ENCODE measurements around the gene TMEM61.

Gene TMEM61

DNA sequence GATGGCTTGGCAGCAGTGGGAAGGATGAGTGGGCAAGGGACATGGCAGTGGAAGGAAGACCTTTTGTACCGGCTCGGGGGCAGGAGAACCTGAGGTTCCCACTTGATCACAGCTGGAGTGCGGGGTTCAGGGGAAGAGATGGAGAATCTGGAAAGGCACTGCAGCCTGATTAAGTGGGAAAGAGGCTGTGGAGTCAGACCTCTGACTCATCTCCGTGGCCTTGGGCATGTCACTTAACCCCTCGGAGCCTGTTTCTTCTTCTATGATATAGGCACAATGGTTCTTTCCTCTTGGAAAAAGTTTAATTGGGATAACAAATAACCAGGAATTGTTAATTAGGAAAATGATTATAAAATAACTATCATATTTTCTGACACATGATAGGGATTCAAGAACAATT is 13.1 kb upstream of the TMEM61 start:
- H3K9me3 ChIP-seq, result no peaks in the 10 kb centered on the region

DNA sequence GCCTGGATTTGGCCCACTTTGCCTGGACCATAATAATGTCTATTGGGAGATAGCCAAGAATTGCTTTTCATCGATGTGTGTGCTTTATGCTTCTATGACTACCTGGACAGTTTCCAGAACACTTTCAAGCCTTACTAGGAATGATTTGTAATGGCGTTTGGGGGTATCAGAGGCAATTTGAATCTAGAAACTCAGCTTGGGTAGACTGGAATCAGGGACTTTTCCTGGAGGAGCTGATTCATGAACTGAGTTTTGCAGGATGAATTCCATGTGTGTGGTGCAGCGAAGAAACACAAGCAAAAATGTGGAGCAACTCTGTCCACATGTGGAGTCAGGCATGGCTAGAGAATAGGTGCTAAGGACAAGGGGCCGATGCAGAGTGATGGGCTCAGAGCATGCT is 11.9 kb upstream of the TMEM61 start:
- Histone ChIP-seq H3K4me3 (ENCODE audit: low read depth, low read length) (no peak overlapping the region), H3K27me3 (no peaks in the 10 kb centered on the region), H3K9me3 (no peaks in the 10 kb centered on the region), H3K4me1 (no peaks in the 10 kb centered on the region), H3K36me3 (no peaks in the 10 kb centered on the region)
- no peak for DNase-seq
- TF ChIP-seq, protein P1, sequence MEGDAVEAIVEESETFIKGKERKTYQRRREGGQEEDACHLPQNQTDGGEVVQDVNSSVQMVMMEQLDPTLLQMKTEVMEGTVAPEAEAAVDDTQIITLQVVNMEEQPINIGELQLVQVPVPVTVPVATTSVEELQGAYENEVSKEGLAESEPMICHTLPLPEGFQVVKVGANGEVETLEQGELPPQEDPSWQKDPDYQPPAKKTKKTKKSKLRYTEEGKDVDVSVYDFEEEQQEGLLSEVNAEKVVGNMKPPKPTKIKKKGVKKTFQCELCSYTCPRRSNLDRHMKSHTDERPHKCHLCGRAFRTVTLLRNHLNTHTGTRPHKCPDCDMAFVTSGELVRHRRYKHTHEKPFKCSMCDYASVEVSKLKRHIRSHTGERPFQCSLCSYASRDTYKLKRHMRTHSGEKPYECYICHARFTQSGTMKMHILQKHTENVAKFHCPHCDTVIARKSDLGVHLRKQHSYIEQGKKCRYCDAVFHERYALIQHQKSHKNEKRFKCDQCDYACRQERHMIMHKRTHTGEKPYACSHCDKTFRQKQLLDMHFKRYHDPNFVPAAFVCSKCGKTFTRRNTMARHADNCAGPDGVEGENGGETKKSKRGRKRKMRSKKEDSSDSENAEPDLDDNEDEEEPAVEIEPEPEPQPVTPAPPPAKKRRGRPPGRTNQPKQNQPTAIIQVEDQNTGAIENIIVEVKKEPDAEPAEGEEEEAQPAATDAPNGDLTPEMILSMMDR (IDR thresholded peaks at IDR 0.05; ENCODE audit: low read depth, low read length), result no peak

More for the DNA sequence above, 13.1 kb upstream of the TMEM61 start:
- no peaks in the 10 kb centered on the region for H3K36me3 ChIP-seq
- DNase-seq, result no peak
- TF ChIP-seq, protein P1 (IDR thresholded peaks at IDR 0.05; ENCODE audit: low read depth, low read length), result no peak
- no peaks in the 10 kb centered on the region for H3K27me3 ChIP-seq
- H3K4me3 ChIP-seq (ENCODE audit: low read depth, low read length), result no peak overlapping the region
- H3K4me1 ChIP-seq, result no peaks in the 10 kb centered on the region

DNA sequence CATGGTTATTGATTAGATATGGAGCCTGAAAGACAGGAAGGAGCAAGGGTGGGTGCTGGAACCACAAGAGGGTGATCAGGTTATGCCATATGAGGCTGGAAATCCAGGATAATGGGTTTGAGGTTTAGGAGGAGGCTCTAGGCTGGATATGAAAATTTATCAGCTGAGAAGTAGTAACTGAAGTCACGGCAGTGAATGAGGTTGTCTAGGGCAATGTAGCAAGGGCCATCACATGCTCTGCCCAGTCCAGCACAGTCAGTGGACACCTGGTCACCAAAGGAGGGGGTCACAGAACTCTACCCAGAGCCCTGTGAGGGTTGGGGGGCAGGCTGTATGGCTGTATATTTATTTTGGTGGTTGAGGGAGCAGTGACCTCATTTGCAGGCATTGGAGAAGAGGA is 10.5 kb upstream of the TMEM61 start:
- TF ChIP-seq, protein P1 (IDR thresholded peaks at IDR 0.05; ENCODE audit: low read depth, low read length), result no peak
- Histone ChIP-seq H3K4me3 (ENCODE audit: low read depth, low read length) (no peak overlapping the region), H3K4me1 (no peaks in the 10 kb centered on the region), H3K27me3 (no peaks in the 10 kb centered on the region), H3K36me3 (no peaks in the 10 kb centered on the region), H3K9me3 (no peaks in the 10 kb centered on the region)
- DNase-seq, result no peak

DNA sequence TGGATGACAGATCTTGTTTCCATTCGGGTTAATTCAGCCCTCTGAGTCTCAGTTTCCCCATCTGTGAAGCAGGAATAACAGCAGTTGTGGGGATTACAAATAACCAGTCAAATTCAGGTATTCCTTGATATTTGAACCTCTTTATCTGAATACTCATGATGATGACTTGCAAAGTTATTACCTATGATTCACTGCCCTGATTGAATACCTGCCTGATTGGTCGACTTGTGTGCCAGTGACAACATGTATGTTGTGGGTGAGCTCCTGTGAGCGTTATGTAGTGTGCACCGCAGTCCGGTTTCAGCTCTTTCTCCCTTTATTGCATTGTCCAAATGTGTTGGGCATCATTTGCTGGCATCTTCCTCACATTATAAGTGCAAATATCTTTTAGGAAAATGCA is 9.5 kb upstream of the TMEM61 start:
- no peaks in the 10 kb centered on the region for H3K36me3 ChIP-seq
- no peak for DNase-seq

DNA sequence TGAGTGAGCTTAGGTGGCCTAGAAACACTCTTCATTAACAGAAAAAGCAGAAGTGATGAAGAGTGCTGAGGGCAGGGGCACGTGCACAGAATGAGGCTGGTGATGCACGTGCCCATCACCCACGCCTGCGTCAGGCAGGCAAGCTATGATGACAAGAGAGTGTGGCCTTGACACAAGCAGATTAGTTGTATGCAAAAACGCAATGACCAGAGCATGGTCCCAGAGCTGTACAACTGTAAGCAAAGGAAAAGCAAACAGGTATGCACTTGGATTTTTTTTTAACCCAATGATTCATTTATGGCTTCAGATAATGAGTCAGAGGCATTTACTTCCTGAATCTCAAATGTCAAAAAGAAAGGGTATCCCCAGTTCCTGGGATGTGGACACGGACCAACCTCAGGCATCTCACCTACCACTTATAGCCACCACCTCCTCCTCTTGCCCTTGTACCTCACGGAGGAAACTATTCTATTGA is 9.1 kb upstream of the TMEM61 start:
- Histone ChIP-seq H3K27me3 (no peaks in the 10 kb centered on the region), H3K4me3 (ENCODE audit: low read depth, low read length) (no peak overlapping the region), H3K4me1 (no peaks in the 10 kb centered on the region), H3K9me3 (no peaks in the 10 kb centered on the region), H3K36me3 (no peaks in the 10 kb centered on the region)
- TF ChIP-seq, protein P1 (IDR thresholded peaks at IDR 0.05; ENCODE audit: low read depth, low read length), result no peak
- DNase-seq, result no peak

More for the DNA sequence above, 9.5 kb upstream of the TMEM61 start:
- Histone ChIP-seq H3K4me1 (no peaks in the 10 kb centered on the region), H3K9me3 (no peaks in the 10 kb centered on the region), H3K27me3 (no peaks in the 10 kb centered on the region), H3K4me3 (ENCODE audit: low read depth, low read length) (no peak overlapping the region)
- TF ChIP-seq, protein P1 (IDR thresholded peaks at IDR 0.05; ENCODE audit: low read depth, low read length), result no peak

DNA sequence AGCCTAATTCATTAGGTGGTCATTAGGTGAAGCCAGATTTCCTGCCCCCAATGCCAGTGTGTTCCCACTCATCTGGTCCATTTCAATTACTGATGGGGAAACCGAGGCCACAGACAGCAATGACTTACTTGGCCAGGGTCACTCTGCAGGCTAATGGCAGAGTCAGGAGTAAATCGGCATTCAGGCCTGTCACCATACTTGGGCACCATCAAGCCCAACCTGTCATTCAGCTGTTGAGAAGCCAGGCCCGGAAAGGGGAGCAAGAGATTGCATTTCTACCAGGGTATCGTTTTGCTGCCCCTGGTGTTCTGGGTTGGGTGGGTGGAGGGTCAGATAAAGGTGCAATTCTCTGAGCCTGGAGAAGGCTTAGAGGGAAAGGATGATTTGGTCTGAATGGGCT is 8.0 kb upstream of the TMEM61 start:
- H3K27me3 ChIP-seq, result no peaks in the 10 kb centered on the region
- no peaks in the 10 kb centered on the region for H3K36me3 ChIP-seq
- H3K4me3 ChIP-seq (ENCODE audit: low read depth, low read length), result no peak overlapping the region
- DNase-seq, result no peak
- no peaks in the 10 kb centered on the region for H3K9me3 ChIP-seq
- H3K4me1 ChIP-seq, result no peaks in the 10 kb centered on the region
- TF ChIP-seq, protein P1 (IDR thresholded peaks at IDR 0.05; ENCODE audit: low read depth, low read length), result no peak
